A549 (cell line): ENCODE measurements around the gene SLC18A3. TPM values are rescaled to one million over a fixed set of nuclear protein-coding genes. Genes with fewer than 3 reads are reported as not detected.

ENCODE experiments used
- ATAC-seq, 2 experiments: fragments of 200-7000 bp in 1 of 2; fragments of >200 bp in 1 of 2; cut with Nextera tagmentation in 1 of 2; cut with Tn5 transposase in 1 of 2; 3 replicates each; pipeline versions ENCODE4 v1.8.0 to v1.9.1; 2018 to 2020; ENCODE audit warnings: mild to moderate bottlenecking in 1 of 2, moderate library complexity in 1 of 2
- CTCF ChIA-PET: fragments of 300-600 bp; sonication (Branson Sonifier 250); formaldehyde crosslinking; extraction: SDS; loops from one replicate; lab custom pipeline; 2021; ENCODE audit warnings: antibody characterized with exemption, inconsistent platforms; lab: Yijun Ruan, JAX
- POLR2A ChIA-PET: fragments of 350-600 bp; formaldehyde crosslinking; extraction: SDS; loops from one replicate; lab custom pipeline; 2021; ENCODE audit warnings: antibody characterized with exemption, inconsistent platforms; lab: Yijun Ruan, JAX
- DNase-seq, 2 experiments: peaks; one replicate each; pipeline versions ENCODE4 v3.0.0 to v3.0.0-alpha.2; 2011 to 2016; ENCODE audit warnings: low read depth in 1 of 2, low spot score in 1 of 2
- FAIRE-seq: peaks from 2 replicates; lab custom pipeline; 2011; peaks lifted over from hg19 to GRCh38; lab: Jason Lieb, UNC
- H3K27ac ChIP-seq, 2 experiments: fragments of >200 bp; sonication (Bioruptor Twin); formaldehyde crosslinking; 3 replicates each; pipeline ENCODE4 v1.5.1; 2016 to 2017
- H3K4me1 ChIP-seq: fragments of >200 bp; sonication (Bioruptor Twin); formaldehyde crosslinking; 3 replicates; pipeline ENCODE4 v1.6.1; 2016
- H3K4me2 ChIP-seq: fragments of >200 bp; sonication (Bioruptor Twin); formaldehyde crosslinking; 3 replicates; pipeline ENCODE4 v1.6.1; 2016
- H3K4me3 ChIP-seq: fragments of >200 bp; sonication (Bioruptor Twin); formaldehyde crosslinking; 3 replicates; pipeline ENCODE4 v1.5.1; 2016
- H3K9me3 ChIP-seq: fragments of >200 bp; sonication (Bioruptor Twin); formaldehyde crosslinking; 3 replicates; pipeline ENCODE4 v1.6.1; 2016
- ATOH8 ChIP-seq: fragments of 250-450 bp; sonication (Bioruptor Pico); IDR thresholded peaks from 2 replicates; pipeline ENCODE4 v1.5.0; 2020; ENCODE audit warnings: low read depth, mild to moderate bottlenecking, moderate library complexity
- BHLHE40 ChIP-seq: IDR thresholded peaks from 2 replicates; pipeline ENCODE4 v1.6.1; 2012; ENCODE audit warnings: low read depth, low read length, inconsistent platforms
- CBX8 ChIP-seq: fragments of 200-600 bp; sonication (generic); IDR thresholded peaks from 2 replicates; pipeline ENCODE4 v1.6.1; 2016
- CTCF ChIP-seq: fragments of >200 bp; sonication (Bioruptor Twin); formaldehyde crosslinking; IDR thresholded peaks from 3 replicates; pipeline ENCODE4 v1.5.1; 2016
- EHMT2 ChIP-seq: fragments of 200-600 bp; sonication (generic); IDR thresholded peaks from 2 replicates; pipeline ENCODE4 v1.6.1; 2016; ENCODE audit warnings: antibody characterized with exemption, low read depth, mild to moderate bottlenecking, moderate library complexity
- ESRRA ChIP-seq: fragments of 150-350 bp; IDR thresholded peaks from 2 replicates; pipeline ENCODE4 v1.6.1; 2014; ENCODE audit warnings: mild to moderate bottlenecking, low read length, borderline replicate concordance
- FOSL2 ChIP-seq, 2 experiments: fragments of 450-650 bp in 1 of 2; fragments of >200 bp in 1 of 2; sonication (Bioruptor Twin) in 1 of 2; formaldehyde crosslinking; IDR thresholded peaks; 2 replicates each; pipeline versions ENCODE4 v1.5.0 to v1.6.1; 2016 to 2020; ENCODE audit warnings: mild to moderate bottlenecking in 1 of 2, moderate library complexity in 1 of 2
- FOXS1 ChIP-seq: fragments of 250-450 bp; sonication (Bioruptor Pico); IDR thresholded peaks from 2 replicates; pipeline ENCODE4 v1.5.0; 2020; ENCODE audit warnings: mild to moderate bottlenecking, moderate library complexity
- HOXB5 ChIP-seq: fragments of 250-450 bp; sonication (Bioruptor Pico); IDR thresholded peaks from 2 replicates; pipeline ENCODE4 v1.5.0; 2020; ENCODE audit warnings: mild to moderate bottlenecking, moderate library complexity
- MAZ ChIP-seq: fragments of 150-350 bp; IDR thresholded peaks from 2 replicates; pipeline ENCODE4 v1.6.1; 2014; ENCODE audit warnings: antibody characterized with exemption, low read depth, low read length, borderline replicate concordance
- MYC ChIP-seq: IDR thresholded peaks from 2 replicates; pipeline ENCODE4 v1.6.1; 2012; ENCODE audit warnings: mild to moderate bottlenecking, inconsistent platforms, low read length, improper control_type of control experiment, borderline replicate concordance
- NFE2L2 ChIP-seq: fragments of 150-350 bp; conservative IDR thresholded peaks from 2 replicates; pipeline ENCODE4 v1.6.1; 2014; ENCODE audit warnings: low read length
- NPAS2 ChIP-seq: fragments of 250-450 bp; sonication (Bioruptor Pico); IDR thresholded peaks from 2 replicates; pipeline ENCODE4 v1.8.0; 2022; ENCODE audit warnings: mild to moderate bottlenecking, moderate library complexity, borderline replicate concordance
- PHF8 ChIP-seq: fragments of 200-600 bp; sonication (generic); IDR thresholded peaks from 2 replicates; pipeline ENCODE4 v1.6.1; 2016; ENCODE audit warnings: low read depth, mild to moderate bottlenecking, antibody characterized with exemption, moderate library complexity, borderline replicate concordance
- SMC3 ChIP-seq: fragments of >200 bp; sonication (Bioruptor Twin); formaldehyde crosslinking; IDR thresholded peaks from 3 replicates; pipeline ENCODE4 v1.6.1; 2018; ENCODE audit warnings: inconsistent platforms
- TFCP2L1 ChIP-seq: fragments of 250-450 bp; sonication (Bioruptor Pico); IDR thresholded peaks from 2 replicates; pipeline ENCODE4 v1.5.0; 2021; ENCODE audit warnings: mild to moderate bottlenecking
- WGBS: methylation state at CpG from one replicate; pipeline ENCODE4 v1.1.6; 2017; ENCODE audit errors: missing lambda C conversion rate; 5-methylcytosine and 5-hydroxymethylcytosine counted together
- polyA plus RNA-seq, 4 experiments: library from polyadenylated mRNA; depleted of rRNA in 3 of 4; stranded (reverse); fragments of >200 nt; fragmentation: RNase III in 1 of 4; extraction: RNeasy Plus Mini Kit Qiagen cat#74134 plus additional on column Dnase treatment in 1 of 4; gene quantifications; 2 replicates in 3 of 4; 3 replicates in 1 of 4; pipeline ENCODE4 v1.2.3, GENCODE V29; 2011 to 2017
- TF ChIP-seq, protein P1 (sequence below): fragments of 200-600 bp; sonication (generic); IDR thresholded peaks from 2 replicates; pipeline ENCODE4 v1.6.1; 2016; ENCODE audit warnings: antibody characterized with exemption, mild to moderate bottlenecking, moderate library complexity
- TF ChIP-seq, protein P2 (sequence below): IDR thresholded peaks from 2 replicates; pipeline ENCODE4 v1.6.1; 2012
- TF ChIP-seq, protein P3 (sequence below): fragments of 250-450 bp; sonication (Bioruptor Pico); IDR thresholded peaks from 2 replicates; pipeline ENCODE4 v1.5.0; 2021; ENCODE audit warnings: mild to moderate bottlenecking, moderate library complexity, borderline replicate concordance
- TF ChIP-seq, protein P4 (sequence below): fragments of 150-350 bp; IDR thresholded peaks from 2 replicates; pipeline ENCODE4 v1.6.1; 2014; ENCODE audit warnings: low read depth, mild to moderate bottlenecking, low read length
- TF ChIP-seq, protein P5 (sequence below): IDR thresholded peaks from 2 replicates; pipeline ENCODE4 v1.6.1; 2012

SLC18A3 gene
- polyA plus RNA-seq, 2 of the 4 experiments (the other 2 are of a cell fraction): not detected

GRCh38 chr10:49649294-49649693 lies 39.2 kb downstream of the SLC18A3 start (continued):
- TF ChIP-seq, protein P1, sequence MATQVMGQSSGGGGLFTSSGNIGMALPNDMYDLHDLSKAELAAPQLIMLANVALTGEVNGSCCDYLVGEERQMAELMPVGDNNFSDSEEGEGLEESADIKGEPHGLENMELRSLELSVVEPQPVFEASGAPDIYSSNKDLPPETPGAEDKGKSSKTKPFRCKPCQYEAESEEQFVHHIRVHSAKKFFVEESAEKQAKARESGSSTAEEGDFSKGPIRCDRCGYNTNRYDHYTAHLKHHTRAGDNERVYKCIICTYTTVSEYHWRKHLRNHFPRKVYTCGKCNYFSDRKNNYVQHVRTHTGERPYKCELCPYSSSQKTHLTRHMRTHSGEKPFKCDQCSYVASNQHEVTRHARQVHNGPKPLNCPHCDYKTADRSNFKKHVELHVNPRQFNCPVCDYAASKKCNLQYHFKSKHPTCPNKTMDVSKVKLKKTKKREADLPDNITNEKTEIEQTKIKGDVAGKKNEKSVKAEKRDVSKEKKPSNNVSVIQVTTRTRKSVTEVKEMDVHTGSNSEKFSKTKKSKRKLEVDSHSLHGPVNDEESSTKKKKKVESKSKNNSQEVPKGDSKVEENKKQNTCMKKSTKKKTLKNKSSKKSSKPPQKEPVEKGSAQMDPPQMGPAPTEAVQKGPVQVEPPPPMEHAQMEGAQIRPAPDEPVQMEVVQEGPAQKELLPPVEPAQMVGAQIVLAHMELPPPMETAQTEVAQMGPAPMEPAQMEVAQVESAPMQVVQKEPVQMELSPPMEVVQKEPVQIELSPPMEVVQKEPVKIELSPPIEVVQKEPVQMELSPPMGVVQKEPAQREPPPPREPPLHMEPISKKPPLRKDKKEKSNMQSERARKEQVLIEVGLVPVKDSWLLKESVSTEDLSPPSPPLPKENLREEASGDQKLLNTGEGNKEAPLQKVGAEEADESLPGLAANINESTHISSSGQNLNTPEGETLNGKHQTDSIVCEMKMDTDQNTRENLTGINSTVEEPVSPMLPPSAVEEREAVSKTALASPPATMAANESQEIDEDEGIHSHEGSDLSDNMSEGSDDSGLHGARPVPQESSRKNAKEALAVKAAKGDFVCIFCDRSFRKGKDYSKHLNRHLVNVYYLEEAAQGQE: no peak

DNA sequence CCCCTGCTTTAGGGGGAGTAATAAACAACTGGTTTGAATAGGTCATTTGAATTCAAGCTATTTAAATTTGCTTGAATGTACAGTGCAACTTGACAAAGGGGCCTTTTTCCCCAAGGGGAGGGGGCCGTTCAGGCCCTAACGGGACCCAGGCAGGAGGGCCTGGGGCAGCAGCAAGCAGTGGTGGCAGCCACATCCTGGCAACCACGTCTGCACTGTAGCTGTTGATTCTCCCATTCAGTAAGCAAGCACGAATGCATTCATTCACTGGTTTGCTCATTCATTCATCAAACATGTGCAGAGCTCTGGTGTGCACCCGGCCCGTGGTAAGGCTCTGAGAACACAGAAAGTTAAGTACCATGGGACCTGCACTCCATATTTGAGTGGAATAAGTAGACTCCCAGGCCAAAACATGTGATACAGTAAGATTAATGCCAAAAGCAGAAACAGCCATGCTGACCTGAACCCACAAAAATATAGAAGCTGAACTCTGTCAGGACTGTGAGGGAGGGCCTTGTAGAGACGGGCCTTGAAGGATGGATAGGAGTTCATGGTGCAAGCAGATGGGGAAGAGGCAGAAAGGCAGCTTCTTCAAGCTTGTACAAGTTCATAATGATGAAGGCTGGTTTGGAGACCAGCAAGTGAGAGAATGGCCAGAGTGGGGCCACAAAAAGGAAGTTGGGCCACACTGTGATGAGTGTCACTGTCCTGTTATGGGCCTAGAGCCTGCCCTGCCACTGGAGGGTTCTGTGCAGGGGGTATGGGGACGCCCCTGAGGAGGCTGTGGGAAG lies 40.0 kb downstream of the SLC18A3 start:
- WGBS: 7% methylated on average over 7 of the region's 8 CpGs
- Histone ChIP-seq H3K4me2 (no peak overlapping the region), H3K9me3 (no peaks in the 10 kb centered on the region)
- ATAC-seq: no peak
- TF ChIP-seq PHF8 (no peak), FOSL2 (IDR thresholded peaks at IDR 0.05) (no peak), FOSL2 (CRISPR knock-in tag; IDR thresholded peaks at IDR 0.05) (no peak), CBX8 (no peak), BHLHE40 (no peak), TFCP2L1 (no peak), MYC (no peak), ESRRA (no peak), FOXS1 (CRISPR knock-in tag) (no peak), SMC3 (no peak), EHMT2 (no peak)
- TF ChIP-seq, protein P2, sequence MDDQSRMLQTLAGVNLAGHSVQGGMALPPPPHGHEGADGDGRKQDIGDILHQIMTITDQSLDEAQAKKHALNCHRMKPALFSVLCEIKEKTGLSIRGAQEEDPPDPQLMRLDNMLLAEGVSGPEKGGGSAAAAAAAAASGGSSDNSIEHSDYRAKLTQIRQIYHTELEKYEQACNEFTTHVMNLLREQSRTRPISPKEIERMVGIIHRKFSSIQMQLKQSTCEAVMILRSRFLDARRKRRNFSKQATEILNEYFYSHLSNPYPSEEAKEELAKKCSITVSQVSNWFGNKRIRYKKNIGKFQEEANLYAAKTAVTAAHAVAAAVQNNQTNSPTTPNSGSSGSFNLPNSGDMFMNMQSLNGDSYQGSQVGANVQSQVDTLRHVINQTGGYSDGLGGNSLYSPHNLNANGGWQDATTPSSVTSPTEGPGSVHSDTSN: no peak
- TF ChIP-seq, protein P3, sequence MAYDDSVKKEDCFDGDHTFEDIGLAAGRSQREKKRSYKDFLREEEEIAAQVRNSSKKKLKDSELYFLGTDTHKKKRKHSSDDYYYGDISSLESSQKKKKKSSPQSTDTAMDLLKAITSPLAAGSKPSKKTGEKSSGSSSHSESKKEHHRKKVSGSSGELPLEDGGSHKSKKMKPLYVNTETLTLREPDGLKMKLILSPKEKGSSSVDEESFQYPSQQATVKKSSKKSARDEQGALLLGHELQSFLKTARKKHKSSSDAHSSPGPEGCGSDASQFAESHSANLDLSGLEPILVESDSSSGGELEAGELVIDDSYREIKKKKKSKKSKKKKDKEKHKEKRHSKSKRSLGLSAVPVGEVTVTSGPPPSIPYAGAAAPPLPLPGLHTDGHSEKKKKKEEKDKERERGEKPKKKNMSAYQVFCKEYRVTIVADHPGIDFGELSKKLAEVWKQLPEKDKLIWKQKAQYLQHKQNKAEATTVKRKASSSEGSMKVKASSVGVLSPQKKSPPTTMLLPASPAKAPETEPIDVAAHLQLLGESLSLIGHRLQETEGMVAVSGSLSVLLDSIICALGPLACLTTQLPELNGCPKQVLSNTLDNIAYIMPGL: no peak
- TF ChIP-seq, all 56 proteins: peak for 0
- ChIA-PET CTCF (interaction anchor here (0.5 to 1.3 kb wide), 3 partner anchors 146 to 575 kb away, joined by 3 to 4 read pairs (median 3); no protein-coding TSS in a partner anchor), POLR2A (no interaction called here)
- FAIRE-seq (no peak), DNase-seq (no peak)
- no peak overlapping the region for H3K4me3 ChIP-seq
- H3K27ac ChIP-seq: no peak overlapping the region
- no peaks in the 10 kb centered on the region for H3K4me1 ChIP-seq

GRCh38 chr10:49650724-49651034 lies 40.6 kb downstream of the SLC18A3 start:
- WGBS: 56% methylated on average over 1 of the region's 1 CpG
- H3K4me2 ChIP-seq: no peak overlapping the region
- H3K4me3 ChIP-seq: no peak overlapping the region
- no peak for FAIRE-seq
- no peaks in the 10 kb centered on the region for H3K9me3 ChIP-seq
- no peaks in the 10 kb centered on the region for H3K4me1 ChIP-seq
- TF ChIP-seq SMC3 (no peak), CTCF (no peak), MAZ (no peak), NPAS2 (no peak), ESRRA (no peak), PHF8 (no peak), FOSL2 (IDR thresholded peaks at IDR 0.05) (no peak), FOSL2 (CRISPR knock-in tag; IDR thresholded peaks at IDR 0.05) (no peak), HOXB5 (no peak), NFE2L2 (no peak), ATOH8 (CRISPR knock-in tag) (no peak)
- TF ChIP-seq, protein P4, sequence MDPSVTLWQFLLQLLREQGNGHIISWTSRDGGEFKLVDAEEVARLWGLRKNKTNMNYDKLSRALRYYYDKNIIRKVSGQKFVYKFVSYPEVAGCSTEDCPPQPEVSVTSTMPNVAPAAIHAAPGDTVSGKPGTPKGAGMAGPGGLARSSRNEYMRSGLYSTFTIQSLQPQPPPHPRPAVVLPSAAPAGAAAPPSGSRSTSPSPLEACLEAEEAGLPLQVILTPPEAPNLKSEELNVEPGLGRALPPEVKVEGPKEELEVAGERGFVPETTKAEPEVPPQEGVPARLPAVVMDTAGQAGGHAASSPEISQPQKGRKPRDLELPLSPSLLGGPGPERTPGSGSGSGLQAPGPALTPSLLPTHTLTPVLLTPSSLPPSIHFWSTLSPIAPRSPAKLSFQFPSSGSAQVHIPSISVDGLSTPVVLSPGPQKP: no peak
- TF ChIP-seq, protein P5, sequence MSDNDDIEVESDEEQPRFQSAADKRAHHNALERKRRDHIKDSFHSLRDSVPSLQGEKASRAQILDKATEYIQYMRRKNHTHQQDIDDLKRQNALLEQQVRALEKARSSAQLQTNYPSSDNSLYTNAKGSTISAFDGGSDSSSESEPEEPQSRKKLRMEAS: no peak
- TF ChIP-seq, all 56 proteins: peak for 0
- DNase-seq (no peak), ATAC-seq (no peak)
- ChIA-PET CTCF (interaction anchor here (0.5 to 1.3 kb wide), 4 partner anchors 56 to 574 kb away, joined by 3 to 4 read pairs (median 3); no protein-coding TSS in a partner anchor), POLR2A (no interaction called here)
- no peak overlapping the region for H3K27ac ChIP-seq
